Stimulated activated naive CD8-positive, alpha-beta T cell treated with anti-CD3 and anti-CD28 coated beads, Interleukin-15, Interleukin-2, amounts not matched to agents 100 ng/mL and 50 ng/mL, for 24 hours (primary cell): ENCODE data around the gene EVI5.
"Not testable (repeated sequence)": the region's sequence is repeated elsewhere in the genome, so short reads cannot be mapped to it uniquely, and the experiment has no call there.

Experiments used
- H3K27ac Mint-ChIP-seq: one replicate; pipeline ENCODE4 v1.8.0; 2021; ENCODE audit warnings: mild to moderate bottlenecking, mixed read lengths
- H3K27me3 Mint-ChIP-seq: one replicate; pipeline ENCODE4 v1.8.0; 2021; ENCODE audit warnings: mixed read lengths
- H3K36me3 Mint-ChIP-seq: one replicate; pipeline ENCODE4 v1.8.0; 2021; ENCODE audit warnings: low read depth, mixed read lengths
- H3K4me1 Mint-ChIP-seq: one replicate; pipeline ENCODE4 v1.8.0; 2021; ENCODE audit warnings: low read depth, mixed read lengths
- H3K4me3 Mint-ChIP-seq: one replicate; pipeline ENCODE4 v1.8.0; 2021; ENCODE audit warnings: mild to moderate bottlenecking, mixed read lengths
- H3K9me3 Mint-ChIP-seq: one replicate; pipeline ENCODE4 v1.8.0; 2021; ENCODE audit warnings: mixed read lengths

Gene EVI5

DNA sequence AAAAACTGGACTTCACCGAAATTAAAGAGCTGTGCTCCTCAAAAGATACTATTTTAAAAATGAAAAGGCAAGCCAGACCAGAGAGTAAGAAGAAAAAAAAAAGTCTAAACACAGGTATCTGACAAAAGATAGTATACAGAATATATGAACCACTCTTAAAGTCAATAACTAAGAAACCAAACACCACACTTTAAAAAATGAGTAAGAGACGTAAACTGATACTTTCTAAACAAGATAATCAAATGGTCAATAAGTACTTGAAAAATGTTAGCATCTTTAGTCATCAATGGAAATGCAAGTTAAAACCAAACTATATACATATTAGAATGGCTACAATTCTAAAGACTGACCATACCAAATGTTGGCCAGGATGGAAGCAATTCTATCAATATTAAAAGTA is 77.6 kb downstream of the EVI5 start:
- H3K9me3 Mint-ChIP-seq: no peaks in the 10 kb centered on the region
- no peaks in the 10 kb centered on the region for H3K27me3 Mint-ChIP-seq
- H3K4me3 Mint-ChIP-seq: no peak overlapping the region
- H3K4me1 Mint-ChIP-seq: no peaks in the 10 kb centered on the region
- no peaks in the 10 kb centered on the region for H3K36me3 Mint-ChIP-seq
- H3K27ac Mint-ChIP-seq: no peak overlapping the region

DNA sequence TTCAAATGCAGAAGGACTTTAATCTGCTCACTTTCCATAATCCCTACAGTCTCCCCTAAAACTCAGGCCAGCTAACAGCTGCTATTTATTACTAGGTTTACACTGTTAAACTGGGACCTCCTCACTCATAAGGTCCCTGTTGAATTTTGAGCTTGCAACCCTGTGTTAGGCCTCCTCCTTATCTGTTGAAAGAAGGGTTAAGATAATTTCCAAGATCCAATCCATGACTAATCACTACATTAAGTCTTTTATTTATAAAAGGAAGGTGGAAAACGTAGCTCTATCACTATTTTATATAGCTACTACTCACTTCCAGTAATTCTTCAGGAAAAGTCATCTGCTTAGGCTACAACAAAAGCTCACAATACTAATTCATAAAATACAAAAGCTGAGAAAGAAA is 79.5 kb downstream of the EVI5 start:
- Mint-ChIP-seq H3K4me1 (no peaks in the 10 kb centered on the region), H3K36me3 (no peaks in the 10 kb centered on the region), H3K27ac (no peak overlapping the region), H3K27me3 (no peaks in the 10 kb centered on the region), H3K9me3 (no peaks in the 10 kb centered on the region), H3K4me3 (no peak overlapping the region)

DNA sequence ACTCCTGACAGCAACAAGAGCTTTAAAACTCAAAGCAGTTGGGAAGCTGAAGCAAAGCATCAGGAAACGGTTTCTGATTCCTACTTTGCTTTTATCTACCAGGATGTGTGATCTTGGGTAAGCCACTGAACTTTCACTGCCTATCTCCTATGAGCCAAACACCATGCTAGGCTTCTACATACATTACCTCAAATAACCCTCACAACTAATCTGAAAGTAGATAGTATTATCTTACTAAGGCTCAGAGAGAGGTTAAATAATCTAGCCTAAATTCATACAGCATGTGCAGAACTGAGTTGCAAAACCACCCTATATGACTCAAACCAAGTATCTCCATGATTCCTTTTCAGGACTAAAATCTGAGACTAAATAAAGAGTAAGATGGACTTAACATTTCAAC is 83.8 kb downstream of the EVI5 start:
- Mint-ChIP-seq H3K4me1 (no peaks in the 10 kb centered on the region), H3K9me3 (no peaks in the 10 kb centered on the region)

DNA sequence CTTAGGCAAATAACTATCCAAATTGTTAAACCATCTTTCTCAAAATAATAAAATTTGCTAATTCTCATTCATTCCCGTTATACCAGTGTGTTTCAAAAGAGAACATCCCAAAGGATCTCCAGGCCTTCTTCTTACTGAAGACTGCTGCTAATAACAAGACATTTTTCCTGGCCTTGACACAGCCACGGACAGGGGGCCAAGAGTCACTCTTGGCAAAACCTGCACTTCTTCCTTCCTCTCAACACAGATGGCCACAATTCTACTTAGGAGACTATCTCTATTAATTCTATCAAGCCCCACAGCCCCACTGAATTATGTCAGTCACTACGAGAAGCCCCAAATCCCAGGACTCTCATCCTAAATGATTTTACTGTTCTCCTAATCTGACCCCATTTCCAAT is 86.0 kb downstream of the EVI5 start:
- Mint-ChIP-seq H3K9me3 (no peaks in the 10 kb centered on the region), H3K27ac (no peak overlapping the region), H3K4me3 (no peak overlapping the region), H3K36me3 (no peaks in the 10 kb centered on the region), H3K27me3 (no peaks in the 10 kb centered on the region), H3K4me1 (no peaks in the 10 kb centered on the region)

More for the DNA sequence above, 83.8 kb downstream of the EVI5 start:
- Mint-ChIP-seq H3K27ac (no peak overlapping the region), H3K27me3 (no peaks in the 10 kb centered on the region), H3K4me3 (no peak overlapping the region), H3K36me3 (no peaks in the 10 kb centered on the region)

DNA sequence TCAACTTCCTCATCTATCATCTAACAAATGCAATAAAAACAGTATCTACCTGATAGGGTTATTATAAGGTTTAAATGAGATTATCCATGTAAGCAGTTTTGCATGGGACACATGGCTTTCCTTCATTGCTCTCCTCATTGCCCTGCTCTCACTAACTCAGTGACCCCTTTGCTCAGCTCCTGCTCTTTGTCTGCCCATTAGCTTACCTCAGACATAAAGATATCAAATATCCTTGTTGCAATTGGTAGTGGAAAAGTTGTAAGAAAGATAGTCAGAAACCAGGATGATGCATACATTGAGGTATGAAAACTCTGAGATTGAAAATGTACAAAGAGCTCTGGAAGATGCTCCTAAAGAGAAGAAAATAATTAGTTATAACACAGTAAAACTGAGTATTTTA is 89.8 kb downstream of the EVI5 start:
- Mint-ChIP-seq H3K36me3 (no peaks in the 10 kb centered on the region), H3K27ac (no peak overlapping the region), H3K27me3 (no peaks in the 10 kb centered on the region), H3K4me1 (peaks cover 6% of the 10 kb centered on the region), H3K9me3 (no peaks in the 10 kb centered on the region), H3K4me3 (no peak overlapping the region)

DNA sequence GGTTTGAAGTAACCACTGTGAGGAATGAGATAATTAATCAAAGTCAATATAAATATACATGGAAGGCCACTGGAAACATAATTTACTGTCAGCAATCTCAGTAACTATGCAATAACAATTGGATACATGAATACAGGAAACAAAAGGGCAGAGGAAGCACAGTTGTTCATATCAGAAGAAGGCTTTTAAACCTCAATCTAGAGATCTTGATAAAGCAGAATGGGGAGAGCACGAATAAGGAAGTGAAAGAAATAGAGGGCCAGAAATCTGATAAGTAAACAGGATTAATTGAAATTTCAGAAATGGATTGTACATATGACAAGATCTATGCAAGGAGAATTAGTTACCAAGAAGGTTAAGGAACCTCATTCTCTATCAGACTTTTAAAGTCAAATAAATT is 93.0 kb downstream of the EVI5 start:
- Mint-ChIP-seq H3K9me3 (no peaks in the 10 kb centered on the region), H3K36me3 (no peaks in the 10 kb centered on the region), H3K4me1 (peaks cover 6% of the 10 kb centered on the region), H3K27ac (no peak overlapping the region), H3K4me3 (no peak overlapping the region), H3K27me3 (no peaks in the 10 kb centered on the region)

DNA sequence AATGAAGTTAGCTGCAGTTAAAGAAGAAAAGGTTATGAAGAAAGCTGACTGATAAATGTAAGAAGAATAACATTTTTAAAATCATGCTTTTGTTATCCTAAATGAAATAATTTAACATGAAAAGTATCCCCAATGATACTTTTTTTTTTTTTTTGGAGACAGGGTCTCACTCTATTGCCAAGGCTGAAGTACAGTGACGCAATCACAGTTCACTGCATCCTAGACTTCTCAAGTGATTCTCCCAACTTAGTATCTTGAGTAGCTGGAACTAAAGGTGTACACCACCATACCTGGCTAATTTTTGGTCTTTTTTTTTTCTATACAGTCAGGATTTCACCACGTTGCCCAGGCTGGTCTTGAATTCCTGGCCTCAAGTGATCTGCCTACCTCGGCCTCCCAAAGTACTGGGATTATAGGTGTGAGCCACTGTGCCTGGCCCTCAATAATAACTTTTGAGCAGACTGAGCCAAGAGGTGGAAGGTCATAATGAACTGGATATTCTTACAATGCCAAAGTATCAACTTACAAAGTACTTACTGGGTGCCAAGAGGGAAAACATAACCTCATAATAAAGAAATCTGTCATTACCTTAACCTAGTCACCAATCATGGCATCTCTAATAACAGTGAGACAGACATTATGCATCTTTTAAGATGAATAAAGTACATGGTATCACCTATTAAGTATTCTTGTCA is 94.5 kb downstream of the EVI5 start:
- Mint-ChIP-seq H3K36me3 (peaks cover 8% of the 10 kb centered on the region), H3K27ac (no peak overlapping the region), H3K9me3 (peaks cover 3% of the 10 kb centered on the region), H3K4me1 (peaks cover 6% of the 10 kb centered on the region), H3K27me3 (no peaks in the 10 kb centered on the region), H3K4me3 (no peak overlapping the region)

DNA sequence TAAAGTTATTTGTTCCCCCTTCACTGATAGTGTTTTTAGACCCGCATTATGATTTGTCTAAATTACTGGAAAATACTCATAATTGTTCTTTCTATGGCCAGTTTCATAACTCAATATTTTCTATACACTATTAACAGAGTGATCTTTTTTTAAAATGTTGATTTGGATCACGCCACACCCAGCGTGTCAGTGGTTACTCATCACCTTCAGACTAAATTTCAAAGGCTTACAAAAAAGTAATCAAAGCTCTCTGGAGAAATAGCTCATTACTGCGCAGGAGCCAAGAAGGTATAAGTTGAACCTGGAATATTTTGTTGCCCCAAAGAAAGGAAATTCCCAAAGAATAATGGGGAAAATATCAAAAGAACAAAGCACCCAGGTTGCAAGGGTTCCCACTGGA is 104.9 kb downstream of the EVI5 start:
- H3K4me1 Mint-ChIP-seq: no peaks in the 10 kb centered on the region
- H3K27me3 Mint-ChIP-seq: peaks cover 8% of the 10 kb centered on the region
- no peak overlapping the region for H3K27ac Mint-ChIP-seq
- H3K4me3 Mint-ChIP-seq: no peak overlapping the region
- H3K36me3 Mint-ChIP-seq: peaks cover 2% of the 10 kb centered on the region
- H3K9me3 Mint-ChIP-seq: peaks cover 5% of the 10 kb centered on the region

DNA sequence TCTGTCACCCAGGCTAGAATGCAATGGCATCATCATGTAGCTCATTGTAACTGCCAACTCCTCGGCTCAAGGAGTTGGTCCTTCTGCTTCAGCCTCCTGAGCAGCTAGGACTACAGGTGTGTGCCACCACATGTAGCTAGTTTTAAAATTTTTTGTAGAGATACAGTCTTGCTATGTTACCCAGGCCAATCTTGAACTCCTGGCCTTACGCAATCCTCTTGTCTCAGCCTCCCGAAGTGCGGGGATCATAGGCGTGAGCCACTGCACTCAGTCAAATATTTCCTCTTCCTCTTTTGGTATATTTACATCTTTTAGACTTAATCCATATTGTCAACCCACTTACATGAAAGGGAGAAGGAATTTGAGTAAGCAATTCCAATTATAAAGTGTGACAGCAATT is 121.1 kb downstream of the EVI5 start:
- Mint-ChIP-seq H3K4me3 (no peak overlapping the region), H3K9me3 (no peaks in the 10 kb centered on the region), H3K27ac (no peak overlapping the region), H3K36me3 (no peaks in the 10 kb centered on the region), H3K4me1 (no peaks in the 10 kb centered on the region), H3K27me3 (no peaks in the 10 kb centered on the region)

DNA sequence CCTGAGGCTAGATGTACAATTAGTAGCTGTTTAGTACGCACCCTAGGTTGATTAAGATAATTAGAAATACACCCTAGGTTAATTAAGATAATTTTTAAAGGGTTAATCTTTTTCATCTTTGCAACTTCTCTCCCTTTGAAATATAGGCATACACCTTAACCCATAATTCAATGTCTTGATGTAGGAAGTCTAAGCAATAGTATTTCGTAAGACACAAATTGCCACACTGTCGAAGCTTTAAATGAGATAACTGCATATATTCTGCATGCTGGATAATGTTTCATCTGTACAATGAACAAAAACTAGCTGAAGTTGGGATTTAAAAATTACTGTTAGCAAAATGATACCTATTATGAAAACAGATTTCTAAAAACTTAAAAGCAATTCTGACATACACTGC is 122.9 kb downstream of the EVI5 start:
- Mint-ChIP-seq H3K4me1 (no peaks in the 10 kb centered on the region), H3K27me3 (no peaks in the 10 kb centered on the region), H3K36me3 (no peaks in the 10 kb centered on the region), H3K27ac (no peak overlapping the region), H3K9me3 (peaks cover 5% of the 10 kb centered on the region), H3K4me3 (no peak overlapping the region)

DNA sequence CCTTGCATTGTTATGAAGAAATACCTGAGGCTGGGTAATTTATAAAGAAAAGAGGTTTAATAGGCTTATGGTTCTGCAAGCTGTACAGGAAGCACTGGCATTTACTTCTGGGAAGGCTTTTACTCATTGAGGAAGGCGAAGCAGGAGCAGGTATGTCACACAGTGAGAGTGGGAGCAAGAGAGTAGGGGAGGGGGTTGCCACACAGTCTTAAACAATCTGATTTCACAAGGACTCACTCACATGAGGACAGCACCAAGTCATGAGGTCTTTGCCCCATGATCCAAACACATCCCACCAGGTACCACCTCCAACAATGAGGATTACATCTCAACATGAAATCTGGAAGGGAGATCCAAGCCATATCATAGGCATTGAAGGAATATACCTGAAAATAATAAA is 127.2 kb downstream of the EVI5 start:
- peaks cover 26% of the 10 kb centered on the region for H3K9me3 Mint-ChIP-seq
- no peak overlapping the region for H3K4me3 Mint-ChIP-seq
- H3K36me3 Mint-ChIP-seq: peaks cover 13% of the 10 kb centered on the region
- H3K27ac Mint-ChIP-seq: no peak overlapping the region
- H3K27me3 Mint-ChIP-seq: peaks cover 6% of the 10 kb centered on the region
- no peaks in the 10 kb centered on the region for H3K4me1 Mint-ChIP-seq

DNA sequence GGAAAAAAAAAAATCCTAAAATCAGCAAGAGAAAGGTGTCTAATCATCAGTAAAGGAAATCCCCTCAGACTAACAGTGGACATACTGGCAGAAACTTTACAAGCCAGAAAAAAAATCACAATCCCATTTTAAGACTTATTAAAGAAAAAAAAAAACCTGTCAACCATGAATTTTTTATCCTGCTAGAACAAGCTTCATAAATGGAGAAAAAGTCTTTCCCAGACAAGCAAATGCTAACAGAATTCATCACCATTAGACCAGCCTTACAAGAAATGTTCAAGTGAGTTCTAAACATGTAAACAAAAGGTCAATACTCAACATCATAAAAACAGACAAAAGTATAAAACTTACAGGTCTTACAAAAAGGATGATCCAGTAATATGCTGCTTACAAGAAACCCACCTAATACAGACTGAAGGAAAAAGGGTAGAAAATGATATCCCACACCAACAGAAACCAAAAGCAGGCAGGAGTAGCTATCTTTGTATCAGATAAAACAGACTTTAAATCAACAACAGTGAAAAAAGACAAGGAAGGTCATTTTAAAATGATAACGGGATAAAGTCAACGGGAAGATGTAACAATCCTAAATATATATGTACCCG is 129.6 kb downstream of the EVI5 start:
- peaks cover 6% of the 10 kb centered on the region for H3K27me3 Mint-ChIP-seq
- no peak overlapping the region for H3K27ac Mint-ChIP-seq
- peaks cover 13% of the 10 kb centered on the region for H3K36me3 Mint-ChIP-seq

DNA sequence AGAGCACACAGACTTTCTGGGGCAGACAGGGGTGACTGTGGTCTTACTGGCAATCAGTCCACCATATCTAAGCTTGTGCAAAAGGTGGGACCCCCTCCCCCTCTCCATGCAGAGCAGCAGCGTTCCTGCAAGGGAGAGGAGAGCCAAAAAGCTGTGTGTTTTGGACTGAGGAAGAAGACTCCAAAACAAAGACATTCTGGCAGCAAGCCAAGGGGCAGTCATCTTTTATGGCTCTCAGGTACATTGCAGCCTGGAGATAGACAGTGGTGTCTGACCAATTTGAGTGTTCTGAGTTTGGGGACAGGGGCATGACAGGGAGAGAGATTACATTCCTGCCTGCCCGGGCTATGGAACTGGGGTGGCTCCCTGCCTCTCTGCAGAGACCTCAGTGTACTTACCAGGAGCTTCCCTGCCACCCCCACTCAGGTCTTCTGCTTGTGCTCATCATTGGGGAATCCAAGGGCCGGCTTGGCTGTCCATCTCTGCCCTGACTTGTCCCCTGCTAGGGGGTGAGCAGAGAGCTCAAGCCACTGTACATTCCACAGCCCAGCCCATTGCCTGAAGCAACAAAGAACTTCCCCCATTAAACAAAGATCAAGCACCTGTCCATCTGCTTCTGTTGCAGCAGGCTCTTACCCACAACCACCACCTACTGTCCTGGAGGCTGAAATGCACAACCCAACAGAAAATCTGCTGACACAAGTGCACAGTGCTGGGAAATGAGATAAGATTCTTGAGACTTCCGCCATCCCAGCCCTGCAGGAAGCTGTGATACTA is 131.1 kb downstream of the EVI5 start:
- Mint-ChIP-seq H3K4me1 (no peaks in the 10 kb centered on the region), H3K36me3 (peaks cover 13% of the 10 kb centered on the region), H3K27ac (no peak overlapping the region), H3K9me3 (peaks cover 26% of the 10 kb centered on the region), H3K27me3 (peaks cover 9% of the 10 kb centered on the region), H3K4me3 (no peak overlapping the region)

More for the DNA sequence above, 129.6 kb downstream of the EVI5 start:
- no peaks in the 10 kb centered on the region for H3K4me1 Mint-ChIP-seq
- no peak overlapping the region for H3K4me3 Mint-ChIP-seq
- H3K9me3 Mint-ChIP-seq: peaks cover 26% of the 10 kb centered on the region

DNA sequence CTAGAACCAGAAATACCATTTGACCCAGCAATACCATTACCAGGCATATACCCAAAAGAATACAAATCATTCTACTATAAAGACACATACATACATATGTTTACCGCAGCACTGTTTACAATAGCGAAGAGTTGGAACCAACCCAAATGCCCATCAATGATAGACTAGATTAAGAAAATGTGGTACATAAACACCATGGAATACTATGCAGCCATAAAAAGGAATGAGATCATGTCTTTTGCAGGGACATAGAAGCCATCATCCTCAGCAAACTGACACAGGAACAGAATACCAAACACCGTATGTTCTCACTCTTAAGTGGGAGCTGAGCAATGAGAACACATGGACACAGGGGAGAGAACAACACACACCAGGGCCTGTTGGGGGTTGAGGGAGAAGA is 144.2 kb downstream of the EVI5 start:
- not testable (repeated sequence) for H3K4me1 Mint-ChIP-seq, H3K36me3 Mint-ChIP-seq, H3K27me3 Mint-ChIP-seq, H3K4me3 Mint-ChIP-seq, H3K27ac Mint-ChIP-seq, H3K9me3 Mint-ChIP-seq

DNA sequence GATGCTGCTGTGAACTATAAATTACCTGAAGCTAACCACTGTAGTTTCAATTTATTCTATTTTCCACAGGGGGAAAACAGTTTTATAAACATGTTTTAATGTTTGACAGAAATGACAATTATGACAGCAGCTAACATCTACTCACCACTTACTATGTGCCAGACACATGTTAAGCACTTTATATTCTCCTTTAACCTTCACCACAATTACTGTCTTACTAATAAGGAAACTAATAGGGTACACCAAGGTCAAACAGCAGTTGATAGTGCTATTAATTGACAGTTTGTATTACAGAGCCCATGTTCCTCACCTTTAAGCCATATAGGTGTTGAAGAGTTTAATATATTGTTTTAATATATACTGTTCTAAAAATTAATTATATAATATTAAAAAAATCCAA is 146.4 kb downstream of the EVI5 start:
- Mint-ChIP-seq H3K4me3 (no peak overlapping the region), H3K36me3 (peaks cover 5% of the 10 kb centered on the region), H3K4me1 (no peaks in the 10 kb centered on the region), H3K27ac (no peak overlapping the region), H3K27me3 (peaks cover 8% of the 10 kb centered on the region), H3K9me3 (no peaks in the 10 kb centered on the region)
